Endothelial cell (in vitro differentiated cells): Measurements from ENCODE around the gene EMILIN1. TPM values are rescaled to one million over a fixed set of nuclear protein-coding genes. Genes with fewer than 3 reads are reported as not detected.
"Not testable (repeated sequence)": the region's sequence is repeated elsewhere in the genome, so short reads cannot be mapped to it uniquely, and the experiment has no call there.

Experiments
- DNase-seq: peaks from one replicate; pipeline ENCODE4 v3.0.0; 2021; ENCODE audit warnings: low spot score
- H3K27ac Mint-ChIP-seq: one replicate; pipeline ENCODE4 v1.8.0; 2021; ENCODE audit warnings: mixed read lengths, inconsistent platforms; ENCODE audit not compliant: unreplicated experiment
- H3K27me3 Mint-ChIP-seq: one replicate; pipeline ENCODE4 v1.8.0; 2021; ENCODE audit warnings: mild to moderate bottlenecking, moderate library complexity, mixed read lengths, inconsistent platforms; ENCODE audit not compliant: unreplicated experiment
- H3K36me3 Mint-ChIP-seq: one replicate; pipeline ENCODE4 v1.8.0; 2021; ENCODE audit warnings: mild to moderate bottlenecking, low read depth, mixed read lengths, inconsistent platforms; ENCODE audit not compliant: unreplicated experiment
- H3K4me1 Mint-ChIP-seq: one replicate; pipeline ENCODE4 v1.8.0; 2021; ENCODE audit warnings: mild to moderate bottlenecking, mixed read lengths, inconsistent platforms; ENCODE audit not compliant: unreplicated experiment
- H3K4me3 Mint-ChIP-seq: one replicate; pipeline ENCODE4 v1.8.0; 2021; ENCODE audit warnings: mild to moderate bottlenecking, mixed read lengths, inconsistent platforms; ENCODE audit not compliant: unreplicated experiment
- H3K9me3 Mint-ChIP-seq: one replicate; pipeline ENCODE4 v1.8.0; 2021; ENCODE audit warnings: mixed read lengths, inconsistent platforms; ENCODE audit not compliant: unreplicated experiment
- CTCF ChIP-seq: fragments of 200-600 bp; sonication (generic); IDR thresholded peaks from one replicate; pipeline ENCODE4 v1.5.0; 2021; ENCODE audit warnings: antibody characterized with exemption; ENCODE audit not compliant: unreplicated experiment
- total RNA-seq: library from RNA; stranded (reverse); fragmentation: NEBNext Ultra II Directional; extraction: Animal tissue kit (Norgen Biotek cat#: 25700); gene quantifications from one replicate; pipeline ENCODE4 v1.2.1, GENCODE V29; 2021; ENCODE audit not compliant: unreplicated experiment

EMILIN1 gene
- total RNA-seq, 1 donor from 2014 or later = 2.1 TPM

DNA sequence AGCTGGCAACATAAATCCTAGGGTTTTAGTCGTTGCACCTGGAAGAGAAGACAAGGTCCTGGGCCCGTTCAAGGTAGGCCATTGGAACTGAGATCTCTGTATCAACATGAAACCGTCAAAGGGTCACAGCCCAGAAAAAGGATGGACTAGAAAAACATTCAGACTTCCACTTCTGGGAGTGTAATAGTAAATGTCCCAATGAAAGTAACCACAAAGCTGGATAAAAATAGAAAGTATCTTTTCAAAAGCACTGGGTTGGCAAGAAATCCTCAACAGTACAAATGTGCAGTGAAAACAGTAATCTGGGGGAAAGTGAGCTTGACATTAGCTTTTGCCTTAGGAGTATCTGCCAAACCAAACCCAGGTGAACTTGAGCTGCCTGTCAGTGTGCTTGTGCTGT, 27.6 kb downstream of the EMILIN1 start:
- Mint-ChIP-seq H3K4me3 (no peak overlapping the region), H3K27me3 (peaks cover 2% of the 10 kb centered on the region), H3K9me3 (no peaks in the 10 kb centered on the region), H3K4me1 (no peaks in the 10 kb centered on the region), H3K36me3 (no peaks in the 10 kb centered on the region), H3K27ac (no peak overlapping the region)
- DNase-seq = no peak
- no peak for TF ChIP-seq CTCF

DNA sequence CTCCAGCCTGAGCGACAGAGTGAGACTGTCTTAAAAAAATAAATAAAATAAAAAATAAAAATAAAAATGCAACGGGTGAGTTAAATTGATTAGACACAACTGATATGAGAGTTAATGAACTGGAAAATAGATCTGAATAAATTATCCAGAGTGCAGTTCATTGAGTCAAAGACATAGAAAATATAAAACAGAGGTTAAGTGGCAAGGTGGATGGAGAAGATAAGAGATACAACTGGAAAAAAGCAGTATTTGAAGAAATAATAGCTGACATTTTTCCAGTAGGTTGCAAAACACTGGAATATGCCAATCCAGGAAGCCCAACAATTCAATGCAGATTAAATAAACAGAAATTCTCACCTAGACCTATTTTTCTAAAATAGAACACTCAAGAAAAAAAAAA, 29.8 kb downstream of the EMILIN1 start:
- Mint-ChIP-seq H3K27ac (no peak overlapping the region), H3K4me3 (no peak overlapping the region)
- no peak for DNase-seq

GRCh38 chr2:27109083-27109482, 30.7 kb downstream of the EMILIN1 start:
- no peak for TF ChIP-seq CTCF
- Mint-ChIP-seq H3K9me3 (no peaks in the 10 kb centered on the region), H3K36me3 (no peaks in the 10 kb centered on the region), H3K27ac (no peak overlapping the region), H3K27me3 (peaks cover 2% of the 10 kb centered on the region), H3K4me1 (no peaks in the 10 kb centered on the region), H3K4me3 (no peak overlapping the region)
- no peak for DNase-seq

More for the DNA sequence above, 29.8 kb downstream of the EMILIN1 start:
- Mint-ChIP-seq H3K36me3 (no peaks in the 10 kb centered on the region), H3K4me1 (no peaks in the 10 kb centered on the region), H3K27me3 (peaks cover 2% of the 10 kb centered on the region), H3K9me3 (no peaks in the 10 kb centered on the region)
- no peak for TF ChIP-seq CTCF

DNA sequence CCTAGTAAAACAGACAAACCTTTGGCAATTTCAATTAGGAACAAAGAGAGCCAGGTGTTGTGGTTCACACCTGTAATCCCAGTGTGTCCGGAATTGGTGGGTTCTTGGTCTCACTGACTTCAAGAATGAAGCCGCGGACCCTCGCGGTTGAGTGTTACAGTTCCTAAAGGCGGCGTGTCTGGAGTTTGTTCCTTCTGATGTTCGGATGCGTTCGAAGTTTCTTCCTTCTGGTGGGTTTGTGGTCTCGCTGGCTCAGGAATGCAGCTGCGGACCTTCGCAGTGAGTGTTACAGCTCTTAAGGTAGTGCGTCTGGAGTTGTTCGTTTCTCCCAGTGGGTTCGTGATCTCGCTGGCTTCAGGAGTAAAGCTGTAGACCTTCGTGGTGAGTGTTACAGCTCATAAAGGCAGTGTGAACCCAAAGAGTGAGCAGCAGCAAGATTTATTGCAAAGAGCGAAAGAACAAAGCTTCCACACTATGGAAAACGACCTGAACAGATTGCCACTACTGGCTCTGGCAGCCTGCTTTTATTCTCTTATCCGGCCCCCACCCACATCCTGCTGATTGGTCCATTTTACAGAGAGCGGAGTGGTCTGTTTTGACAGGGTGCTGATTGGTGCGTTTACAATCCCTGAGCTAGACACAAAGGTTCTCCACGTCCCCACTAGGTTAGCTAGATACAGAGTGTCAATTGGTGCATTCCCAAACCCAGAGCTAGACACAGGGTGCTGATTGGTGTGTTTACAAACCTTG, 32.4 kb downstream of the EMILIN1 start:
- not testable (repeated sequence) for H3K27ac Mint-ChIP-seq, H3K4me3 Mint-ChIP-seq, H3K36me3 Mint-ChIP-seq, H3K27me3 Mint-ChIP-seq, H3K4me1 Mint-ChIP-seq, H3K9me3 Mint-ChIP-seq, DNase-seq

DNA sequence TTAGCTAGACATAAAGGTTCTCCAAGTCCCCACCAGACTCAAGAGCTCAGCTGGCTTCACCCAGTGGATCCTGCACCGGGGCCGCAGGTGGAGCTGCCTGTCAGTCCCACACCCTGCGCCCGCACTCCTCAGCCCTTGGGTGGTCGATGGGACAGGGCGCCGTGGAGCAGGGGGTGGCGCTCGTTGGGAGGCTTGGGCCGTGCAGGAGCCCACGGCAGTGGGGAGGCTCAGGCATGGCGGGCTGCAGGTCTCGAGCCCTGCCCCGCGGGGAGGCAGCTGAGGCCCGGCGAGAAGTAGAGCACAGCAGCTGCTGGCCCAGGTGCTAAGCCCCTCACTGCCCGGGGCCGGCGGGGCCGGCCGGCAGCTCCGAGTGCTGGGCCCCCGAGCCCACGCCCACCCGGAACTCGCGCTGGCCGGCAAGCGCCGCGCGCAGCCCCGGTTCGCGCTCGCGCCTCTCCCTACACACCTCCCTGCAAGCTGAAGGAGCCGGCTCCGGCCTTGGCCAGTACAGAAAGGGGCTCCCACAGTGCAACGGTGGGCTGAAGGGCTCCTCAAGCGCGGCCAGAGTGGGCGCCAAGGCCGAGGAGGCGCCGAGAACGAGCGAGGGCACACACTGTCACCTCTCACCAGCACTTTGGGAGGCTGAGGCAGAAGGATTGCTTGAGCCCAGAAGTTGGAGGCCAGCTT, 33.1 kb downstream of the EMILIN1 start:
- H3K27ac Mint-ChIP-seq, DNase-seq, H3K36me3 Mint-ChIP-seq, H3K9me3 Mint-ChIP-seq, H3K4me1 Mint-ChIP-seq, H3K27me3 Mint-ChIP-seq, H3K4me3 Mint-ChIP-seq: not testable (repeated sequence)

GRCh38 chr2:27115519-27115918, 37.1 kb downstream of the EMILIN1 start:
- Mint-ChIP-seq H3K4me3 (no peak overlapping the region), H3K27me3 (peaks cover 9% of the 10 kb centered on the region), H3K9me3 (no peaks in the 10 kb centered on the region), H3K4me1 (peaks cover 6% of the 10 kb centered on the region), H3K36me3 (no peaks in the 10 kb centered on the region), H3K27ac (no peak overlapping the region)
- DNase-seq = no peak
- TF ChIP-seq CTCF = no peak
